ENCODE measurements around the gene PGA3. TPM values are rescaled to one million over a fixed set of nuclear protein-coding genes. Genes with fewer than 3 reads are reported as not detected.
A peak's percentile ranks its signal among the peaks of the same experiment; 100 is the strongest.
"Not testable (repeated sequence)": the region's sequence is repeated elsewhere in the genome, so short reads cannot be mapped to it uniquely, and the experiment has no call there.

The PGA3 gene
- under 1 TPM; 0.33 to 0.55 TPM for total RNA-seq

DNA sequence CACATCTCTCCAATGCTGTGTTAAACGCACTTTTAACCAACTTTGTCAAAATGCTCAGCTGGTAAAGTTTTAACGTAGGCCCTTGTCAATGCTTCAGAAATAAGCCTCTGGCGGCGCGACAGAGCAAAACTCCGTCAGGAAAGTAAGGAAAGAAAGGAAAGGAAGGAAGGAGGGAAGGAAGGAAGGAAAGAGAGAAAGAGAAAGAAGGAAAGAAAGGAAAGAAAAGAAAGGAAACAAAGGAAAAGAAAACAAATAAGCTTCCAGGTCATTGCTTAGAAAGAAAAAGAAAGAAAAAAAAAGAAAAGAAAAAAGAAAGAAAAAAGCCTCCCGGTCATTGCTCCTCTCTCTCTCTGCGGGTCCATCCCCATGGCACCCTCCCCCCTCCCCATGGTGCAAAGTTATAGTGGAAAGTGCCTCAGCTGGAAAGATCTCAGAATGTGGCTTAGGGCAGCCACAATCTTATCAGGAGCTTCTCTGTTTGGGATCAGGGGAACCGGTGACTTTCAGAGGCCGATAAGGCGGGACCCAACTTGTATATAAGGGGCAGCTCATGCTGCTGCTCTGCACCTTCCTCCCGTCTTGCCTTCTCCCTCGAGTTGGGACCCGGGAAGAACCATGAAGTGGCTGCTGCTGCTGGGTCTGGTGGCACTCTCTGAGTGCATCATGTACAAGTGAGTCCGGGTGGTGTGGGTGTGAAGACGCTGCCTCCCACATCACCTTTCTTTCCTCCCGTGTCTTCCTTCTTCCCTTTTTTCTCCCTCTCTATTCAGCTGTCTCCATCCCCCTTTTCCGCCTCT lies at the start of gene PGA3:
TSS of gene PGA3 (plus strand) at position 566 of the 797 bp plus-strand sequence. CDS start at position 616, 50 bp downstream.
- H3K4me1 ChIP-seq; H3K9me3 ChIP-seq; DNase-seq (ENCODE audit: low spot score); H3K4me3 ChIP-seq; H3K36me3 ChIP-seq; H3K27me3 ChIP-seq; H3K27ac ChIP-seq: not testable (repeated sequence)

DNA sequence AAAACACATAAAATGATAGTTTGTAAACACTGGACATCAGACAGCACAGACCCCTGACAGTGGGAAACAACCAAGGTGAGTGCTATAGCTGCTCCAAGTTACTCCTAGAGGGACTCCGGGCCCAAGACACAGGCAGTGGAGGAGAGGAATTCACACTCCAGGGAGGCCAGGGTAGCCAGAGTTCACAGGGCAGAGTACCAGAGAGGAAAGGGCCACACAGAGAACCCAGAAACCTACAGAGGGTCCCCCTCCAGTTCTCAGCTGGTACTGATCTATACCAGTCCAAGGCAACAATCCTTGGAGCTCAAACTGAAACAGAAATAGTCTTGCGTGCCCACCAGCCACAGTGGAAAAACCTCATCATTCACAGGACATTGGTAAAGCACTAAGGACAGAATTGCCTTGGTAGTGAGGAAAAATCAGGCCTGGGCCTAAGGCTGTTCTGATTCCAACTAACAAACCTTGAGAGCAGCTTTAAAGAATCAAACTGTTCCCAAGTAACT lies 49.7 kb upstream of the PGA3 start:
- Histone ChIP-seq H3K4me3 (no peak overlapping the region), H3K36me3 (peaks cover 4% of the 10 kb centered on the region), H3K9me3 (peaks cover 0 to 14% of the 10 kb centered on the region in 2 donors), H3K27ac (peak overlapping the region; percentile 73 to 90), H3K4me1 (peaks cover 0 to 56% of the 10 kb centered on the region in 2 donors), H3K27me3 (no peaks in the 10 kb centered on the region)
- TF ChIP-seq, protein P1, sequence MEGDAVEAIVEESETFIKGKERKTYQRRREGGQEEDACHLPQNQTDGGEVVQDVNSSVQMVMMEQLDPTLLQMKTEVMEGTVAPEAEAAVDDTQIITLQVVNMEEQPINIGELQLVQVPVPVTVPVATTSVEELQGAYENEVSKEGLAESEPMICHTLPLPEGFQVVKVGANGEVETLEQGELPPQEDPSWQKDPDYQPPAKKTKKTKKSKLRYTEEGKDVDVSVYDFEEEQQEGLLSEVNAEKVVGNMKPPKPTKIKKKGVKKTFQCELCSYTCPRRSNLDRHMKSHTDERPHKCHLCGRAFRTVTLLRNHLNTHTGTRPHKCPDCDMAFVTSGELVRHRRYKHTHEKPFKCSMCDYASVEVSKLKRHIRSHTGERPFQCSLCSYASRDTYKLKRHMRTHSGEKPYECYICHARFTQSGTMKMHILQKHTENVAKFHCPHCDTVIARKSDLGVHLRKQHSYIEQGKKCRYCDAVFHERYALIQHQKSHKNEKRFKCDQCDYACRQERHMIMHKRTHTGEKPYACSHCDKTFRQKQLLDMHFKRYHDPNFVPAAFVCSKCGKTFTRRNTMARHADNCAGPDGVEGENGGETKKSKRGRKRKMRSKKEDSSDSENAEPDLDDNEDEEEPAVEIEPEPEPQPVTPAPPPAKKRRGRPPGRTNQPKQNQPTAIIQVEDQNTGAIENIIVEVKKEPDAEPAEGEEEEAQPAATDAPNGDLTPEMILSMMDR (IDR thresholded peaks at IDR 0.05) = no peak
- DNase-seq (ENCODE audit: low spot score) = no peak

DNA sequence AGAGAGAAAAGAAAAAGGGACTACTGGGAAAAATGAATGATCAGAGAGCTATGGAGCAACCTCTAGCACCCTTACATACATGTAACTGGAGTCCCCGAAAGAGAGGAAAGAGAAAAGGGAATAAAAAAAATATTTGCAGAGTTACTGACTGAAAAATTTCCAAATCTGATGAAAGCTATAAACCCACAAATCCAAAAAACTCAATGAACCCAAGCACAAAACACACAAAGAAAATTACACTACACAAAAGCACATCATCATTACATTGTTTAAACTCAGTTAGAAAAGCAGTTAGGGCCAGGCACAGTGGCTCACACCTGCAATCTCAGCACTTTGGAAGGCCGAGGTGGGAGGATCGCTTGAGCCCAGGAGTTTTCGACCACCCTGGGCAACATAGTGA lies 48.8 kb upstream of the PGA3 start:
- Histone ChIP-seq H3K27me3 (no peaks in the 10 kb centered on the region), H3K4me1 (peaks cover 0 to 55% of the 10 kb centered on the region in 2 donors), H3K9me3 (peaks cover 0 to 14% of the 10 kb centered on the region in 2 donors), H3K4me3 (no peak overlapping the region), H3K36me3 (peaks cover 4% of the 10 kb centered on the region), H3K27ac (peak overlapping the region in 1 of 2 donors; percentile 90)
- TF ChIP-seq, protein P1 (IDR thresholded peaks at IDR 0.05) = no peak
- DNase-seq (ENCODE audit: low spot score) = no peak

DNA sequence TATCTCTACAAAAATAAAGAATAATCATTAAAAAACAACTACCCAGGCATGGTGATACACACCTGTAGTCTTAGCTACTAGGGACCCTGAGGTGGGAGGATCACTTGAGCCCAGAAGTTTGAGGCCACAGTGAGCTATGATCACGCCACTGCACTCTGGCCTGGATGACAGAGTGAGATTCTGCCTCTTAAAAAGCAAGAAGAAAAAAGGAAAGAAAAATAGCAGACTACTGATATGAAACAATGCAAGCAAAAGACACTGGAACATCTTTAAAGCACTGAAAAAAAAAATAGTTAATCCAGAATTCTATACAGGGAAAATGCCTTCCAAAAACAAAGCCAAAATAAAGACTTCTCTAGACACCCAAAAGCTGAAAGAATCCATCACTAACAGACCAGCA lies 48.0 kb upstream of the PGA3 start:
- Histone ChIP-seq H3K36me3 (peaks cover 4% of the 10 kb centered on the region), H3K27ac (no peak overlapping the region), H3K27me3 (no peaks in the 10 kb centered on the region), H3K4me1 (peaks cover 0 to 53% of the 10 kb centered on the region in 2 donors), H3K9me3 (peaks cover 0 to 14% of the 10 kb centered on the region in 2 donors), H3K4me3 (no peak overlapping the region)
- no peak for DNase-seq (ENCODE audit: low spot score)
- TF ChIP-seq, protein P1 (IDR thresholded peaks at IDR 0.05) = no peak

DNA sequence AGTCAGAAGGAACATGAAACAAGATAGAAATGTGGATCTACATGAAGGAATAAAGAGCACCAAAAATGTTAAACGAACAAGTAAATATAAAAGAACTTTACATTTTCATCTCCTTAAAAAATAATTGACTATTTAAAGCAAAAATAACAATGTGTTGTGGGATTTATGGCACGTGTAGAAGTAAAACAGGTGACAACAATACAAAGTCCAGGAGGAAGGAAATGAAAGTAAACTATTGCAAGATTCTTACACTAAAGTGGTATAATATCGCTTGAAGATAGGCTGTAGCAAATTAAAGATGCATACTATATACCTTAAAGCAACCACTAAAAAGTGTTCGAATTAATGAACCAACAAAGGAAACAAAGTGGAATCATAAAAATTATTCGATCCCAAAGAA lies 47.6 kb upstream of the PGA3 start:
- Histone ChIP-seq H3K4me1 (peaks cover 0 to 54% of the 10 kb centered on the region in 2 donors), H3K9me3 (peaks cover 0 to 14% of the 10 kb centered on the region in 2 donors), H3K27me3 (no peaks in the 10 kb centered on the region), H3K4me3 (no peak overlapping the region), H3K27ac (no peak overlapping the region), H3K36me3 (peaks cover 4% of the 10 kb centered on the region)
- no peak for DNase-seq (ENCODE audit: low spot score)
- TF ChIP-seq, protein P1 (IDR thresholded peaks at IDR 0.05) = no peak

DNA sequence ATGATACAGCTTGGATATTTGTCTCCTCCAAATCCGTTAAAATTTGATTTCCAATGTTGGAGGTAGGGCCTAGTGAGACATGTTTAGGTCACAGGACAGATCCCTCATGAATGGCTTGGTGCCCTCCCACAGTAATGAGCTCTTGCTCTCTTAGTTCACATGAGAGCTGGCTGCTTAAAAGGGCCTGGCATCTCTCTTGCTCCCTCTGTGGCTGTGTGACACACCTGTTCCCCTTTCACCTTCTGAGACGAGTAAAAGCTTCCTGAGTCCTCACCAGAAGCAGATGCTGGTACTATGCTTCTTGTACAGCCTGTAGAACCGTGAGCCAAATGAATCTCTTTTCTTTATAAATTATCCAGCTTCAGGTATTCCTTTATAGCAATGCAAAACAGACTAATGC lies 45.6 kb upstream of the PGA3 start:
- no peaks in the 10 kb centered on the region for H3K27me3 ChIP-seq
- peaks cover 0 to 46% of the 10 kb centered on the region in 2 donors for H3K4me1 ChIP-seq
- TF ChIP-seq, protein P1 (IDR thresholded peaks at IDR 0.05) = no peak
- H3K4me3 ChIP-seq = no peak overlapping the region
- DNase-seq (ENCODE audit: low spot score) = no peak
- H3K9me3 ChIP-seq = peaks cover 0 to 14% of the 10 kb centered on the region in 2 donors
- H3K27ac ChIP-seq = peak overlapping the region in 1 of 2 donors; percentile 70
- H3K36me3 ChIP-seq = peaks cover 4% of the 10 kb centered on the region
